Measurements from ENCODE around the gene B4GALT5.

B4GALT5 gene

DNA sequence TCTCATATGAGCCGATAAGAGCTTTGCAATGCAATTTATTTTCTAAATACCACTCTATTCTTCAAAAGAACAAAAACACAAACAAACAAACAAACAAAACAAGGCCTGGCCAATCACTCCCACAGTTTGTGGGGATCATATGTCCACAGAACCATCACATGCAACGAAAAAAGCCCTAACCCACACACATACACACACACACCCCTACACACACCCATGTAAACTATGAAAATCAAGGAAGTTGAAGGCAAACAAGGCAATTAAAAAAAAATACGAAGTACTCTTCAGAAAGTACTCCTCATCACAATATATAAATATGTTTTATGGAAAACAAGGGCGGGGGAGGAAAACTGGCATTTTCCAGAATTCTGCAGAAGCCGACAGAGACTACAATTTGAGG is 79.6 kb downstream of the B4GALT5 start:
- H3K27ac ChIP-seq (replicated peaks): no peak overlapping the region
- TF ChIP-seq SPI1 (IDR thresholded peaks at IDR 0.05; ENCODE audit: borderline replicate concordance, low read depth) (no peak), POLR2AphosphoS5 (IDR thresholded peaks at IDR 0.05; ENCODE audit: low read depth) (no peak; the same call in 1 of the 2 replicates), GABPA (IDR thresholded peaks at IDR 0.05; ENCODE audit: low read depth) (no peak)
- TF ChIP-seq, protein P1, sequence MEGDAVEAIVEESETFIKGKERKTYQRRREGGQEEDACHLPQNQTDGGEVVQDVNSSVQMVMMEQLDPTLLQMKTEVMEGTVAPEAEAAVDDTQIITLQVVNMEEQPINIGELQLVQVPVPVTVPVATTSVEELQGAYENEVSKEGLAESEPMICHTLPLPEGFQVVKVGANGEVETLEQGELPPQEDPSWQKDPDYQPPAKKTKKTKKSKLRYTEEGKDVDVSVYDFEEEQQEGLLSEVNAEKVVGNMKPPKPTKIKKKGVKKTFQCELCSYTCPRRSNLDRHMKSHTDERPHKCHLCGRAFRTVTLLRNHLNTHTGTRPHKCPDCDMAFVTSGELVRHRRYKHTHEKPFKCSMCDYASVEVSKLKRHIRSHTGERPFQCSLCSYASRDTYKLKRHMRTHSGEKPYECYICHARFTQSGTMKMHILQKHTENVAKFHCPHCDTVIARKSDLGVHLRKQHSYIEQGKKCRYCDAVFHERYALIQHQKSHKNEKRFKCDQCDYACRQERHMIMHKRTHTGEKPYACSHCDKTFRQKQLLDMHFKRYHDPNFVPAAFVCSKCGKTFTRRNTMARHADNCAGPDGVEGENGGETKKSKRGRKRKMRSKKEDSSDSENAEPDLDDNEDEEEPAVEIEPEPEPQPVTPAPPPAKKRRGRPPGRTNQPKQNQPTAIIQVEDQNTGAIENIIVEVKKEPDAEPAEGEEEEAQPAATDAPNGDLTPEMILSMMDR (IDR thresholded peaks at IDR 0.05; ENCODE audit: insufficient read depth, low read length): no peak
- TF ChIP-seq, protein P2, sequence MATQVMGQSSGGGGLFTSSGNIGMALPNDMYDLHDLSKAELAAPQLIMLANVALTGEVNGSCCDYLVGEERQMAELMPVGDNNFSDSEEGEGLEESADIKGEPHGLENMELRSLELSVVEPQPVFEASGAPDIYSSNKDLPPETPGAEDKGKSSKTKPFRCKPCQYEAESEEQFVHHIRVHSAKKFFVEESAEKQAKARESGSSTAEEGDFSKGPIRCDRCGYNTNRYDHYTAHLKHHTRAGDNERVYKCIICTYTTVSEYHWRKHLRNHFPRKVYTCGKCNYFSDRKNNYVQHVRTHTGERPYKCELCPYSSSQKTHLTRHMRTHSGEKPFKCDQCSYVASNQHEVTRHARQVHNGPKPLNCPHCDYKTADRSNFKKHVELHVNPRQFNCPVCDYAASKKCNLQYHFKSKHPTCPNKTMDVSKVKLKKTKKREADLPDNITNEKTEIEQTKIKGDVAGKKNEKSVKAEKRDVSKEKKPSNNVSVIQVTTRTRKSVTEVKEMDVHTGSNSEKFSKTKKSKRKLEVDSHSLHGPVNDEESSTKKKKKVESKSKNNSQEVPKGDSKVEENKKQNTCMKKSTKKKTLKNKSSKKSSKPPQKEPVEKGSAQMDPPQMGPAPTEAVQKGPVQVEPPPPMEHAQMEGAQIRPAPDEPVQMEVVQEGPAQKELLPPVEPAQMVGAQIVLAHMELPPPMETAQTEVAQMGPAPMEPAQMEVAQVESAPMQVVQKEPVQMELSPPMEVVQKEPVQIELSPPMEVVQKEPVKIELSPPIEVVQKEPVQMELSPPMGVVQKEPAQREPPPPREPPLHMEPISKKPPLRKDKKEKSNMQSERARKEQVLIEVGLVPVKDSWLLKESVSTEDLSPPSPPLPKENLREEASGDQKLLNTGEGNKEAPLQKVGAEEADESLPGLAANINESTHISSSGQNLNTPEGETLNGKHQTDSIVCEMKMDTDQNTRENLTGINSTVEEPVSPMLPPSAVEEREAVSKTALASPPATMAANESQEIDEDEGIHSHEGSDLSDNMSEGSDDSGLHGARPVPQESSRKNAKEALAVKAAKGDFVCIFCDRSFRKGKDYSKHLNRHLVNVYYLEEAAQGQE (IDR thresholded peaks at IDR 0.05; ENCODE audit: insufficient replicate concordance, low read depth): no peak

DNA sequence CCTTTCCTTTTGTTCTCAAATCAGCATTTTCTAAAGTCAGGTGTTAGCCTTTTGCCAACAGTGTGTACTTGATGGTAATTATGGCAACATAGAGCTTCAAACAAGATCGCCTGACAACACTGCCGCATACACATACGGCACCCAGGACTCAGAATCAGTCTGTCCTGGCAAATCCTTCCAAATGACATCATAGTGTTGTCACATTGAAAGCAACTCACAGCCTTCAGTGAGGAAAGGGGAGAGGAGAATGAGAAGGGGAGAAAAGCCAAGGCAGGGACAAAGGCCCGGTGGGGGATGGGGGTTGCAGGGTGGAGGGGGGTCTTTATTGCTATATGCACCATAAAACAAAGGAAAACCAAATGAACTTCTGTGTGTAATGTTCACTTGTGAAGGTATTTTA is 80.0 kb downstream of the B4GALT5 start:
- Histone ChIP-seq H3K4me3 (replicated peaks; ENCODE audit: insufficient read depth, low read length) (no peak overlapping the region), H3K27me3 (ENCODE audit: insufficient read depth, poor library complexity, severe bottlenecking) (no peaks in the 10 kb centered on the region), H3K27ac (replicated peaks) (no peak overlapping the region)
- TF ChIP-seq, protein P2 (IDR thresholded peaks at IDR 0.05; ENCODE audit: insufficient replicate concordance, low read depth): no peak
- TF ChIP-seq GABPA (IDR thresholded peaks at IDR 0.05; ENCODE audit: low read depth) (no peak), POLR2AphosphoS5 (IDR thresholded peaks at IDR 0.05; ENCODE audit: low read depth) (no peak), SPI1 (IDR thresholded peaks at IDR 0.05; ENCODE audit: borderline replicate concordance, low read depth) (no peak)
- TF ChIP-seq, protein P1 (IDR thresholded peaks at IDR 0.05; ENCODE audit: insufficient read depth, low read length): no peak
- DNase-seq (ENCODE audit: low read depth in 1 of 2, low spot score in 1 of 2): no peak

More for the DNA sequence above, 79.6 kb downstream of the B4GALT5 start:
- H3K27me3 ChIP-seq (ENCODE audit: insufficient read depth, poor library complexity, severe bottlenecking): no peaks in the 10 kb centered on the region
- no peak for DNase-seq (ENCODE audit: low read depth in 1 of 2, low spot score in 1 of 2)
- no peak overlapping the region for H3K4me3 ChIP-seq (replicated peaks; ENCODE audit: insufficient read depth, low read length)

DNA sequence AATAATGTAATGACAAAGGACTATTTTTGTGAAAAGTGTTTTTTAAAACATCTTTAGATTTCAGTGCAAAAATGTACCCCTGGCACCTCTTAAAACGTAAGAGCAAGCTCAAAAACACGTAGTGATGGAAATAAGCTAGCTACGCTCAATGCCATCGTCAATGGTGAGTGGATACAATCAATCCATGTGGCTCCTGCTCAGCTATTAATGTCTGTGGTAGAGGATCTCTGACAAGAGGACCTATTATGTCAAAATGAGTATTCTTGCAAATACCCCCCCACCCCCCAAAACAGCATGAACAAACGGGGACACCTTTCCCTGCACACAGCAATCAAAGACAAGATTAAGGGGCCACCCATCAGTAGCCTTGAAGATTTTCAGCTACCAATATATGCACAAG is 80.7 kb downstream of the B4GALT5 start:
- TF ChIP-seq POLR2AphosphoS5 (IDR thresholded peaks at IDR 0.05; ENCODE audit: low read depth) (no peak), GABPA (IDR thresholded peaks at IDR 0.05; ENCODE audit: low read depth) (no peak), SPI1 (IDR thresholded peaks at IDR 0.05; ENCODE audit: borderline replicate concordance, low read depth) (no peak)
- TF ChIP-seq, protein P1 (IDR thresholded peaks at IDR 0.05; ENCODE audit: insufficient read depth, low read length): no peak
- TF ChIP-seq, protein P2 (IDR thresholded peaks at IDR 0.05; ENCODE audit: insufficient replicate concordance, low read depth): no peak
- no peak overlapping the region for H3K27ac ChIP-seq (replicated peaks)
- no peak overlapping the region for H3K4me3 ChIP-seq (replicated peaks; ENCODE audit: insufficient read depth, low read length)
- H3K27me3 ChIP-seq (ENCODE audit: insufficient read depth, poor library complexity, severe bottlenecking): no peaks in the 10 kb centered on the region
- DNase-seq (ENCODE audit: low read depth in 1 of 2, low spot score in 1 of 2): no peak
